Sigmoid colon (tissue), 4 donors: ENCODE measurements around the gene NRXN3.

Experiments
- CTCF ChIP-seq, 4 experiments: fragments of 450-650 bp in 3 of 4; fragments of 200-600 bp in 1 of 4; IDR thresholded peaks; one replicate each; pipeline ENCODE4 v1.5.1; 2016 to 2019; ENCODE audit warnings: antibody characterized with exemption in 4 of 4, mild to moderate bottlenecking in 3 of 4, moderate library complexity in 2 of 4
- POLR2A ChIP-seq, 2 donors: fragments of 450-650 bp; IDR thresholded peaks; one replicate each; pipeline ENCODE4 v1.6.1; 2016; ENCODE audit warnings: antibody characterized with exemption in 2 of 2, mild to moderate bottlenecking in 2 of 2, moderate library complexity in 2 of 2
- POLR2AphosphoS5 ChIP-seq, 4 donors: sonication (generic); formaldehyde crosslinking; IDR thresholded peaks; one replicate each; pipeline ENCODE4 v1.6.1; 2017; ENCODE audit warnings: antibody characterized with exemption in 4 of 4

GRCh38 chr14:79438696-79439342 is 1268.6 kb downstream of the NRXN3 start:
- TF ChIP-seq CTCF (IDR thresholded peaks at IDR 0.05) (no peak), POLR2AphosphoS5 (IDR thresholded peaks at IDR 0.05) (no peak), POLR2A (IDR thresholded peaks at IDR 0.05) (no peak)
